Activated naive CD4-positive, alpha-beta T cell treated with anti-CD3 and anti-CD28 coated beads, Interleukin-2, amount 50 U/mL, for 24 hours (primary cell): Measurements from ENCODE around the gene RBMS3.

Experiments used
- H3K27ac Mint-ChIP-seq: one replicate; pipeline ENCODE4 v1.8.0; 2021; ENCODE audit warnings: mild to moderate bottlenecking, mixed read lengths
- H3K27me3 Mint-ChIP-seq: one replicate; pipeline ENCODE4 v1.8.0; 2021; ENCODE audit warnings: mixed read lengths
- H3K36me3 Mint-ChIP-seq: one replicate; pipeline ENCODE4 v1.8.0; 2021; ENCODE audit warnings: mixed read lengths
- H3K4me1 Mint-ChIP-seq: one replicate; pipeline ENCODE4 v1.8.0; 2021; ENCODE audit warnings: mixed read lengths
- H3K4me3 Mint-ChIP-seq: one replicate; pipeline ENCODE4 v1.8.0; 2021; ENCODE audit warnings: mild to moderate bottlenecking, mixed read lengths
- H3K9me3 Mint-ChIP-seq: one replicate; pipeline ENCODE4 v1.8.0; 2021; ENCODE audit warnings: mixed read lengths

RBMS3 gene

GRCh38 chr3:29285471-29286071 is 4.7 kb downstream of the RBMS3 start:
- H3K27me3 Mint-ChIP-seq = peaks cover 22% of the 10 kb centered on the region
- no peak overlapping the region for H3K4me3 Mint-ChIP-seq
- H3K27ac Mint-ChIP-seq = no peak overlapping the region
- H3K36me3 Mint-ChIP-seq = no peaks in the 10 kb centered on the region
- H3K4me1 Mint-ChIP-seq = peaks cover 32% of the 10 kb centered on the region
- H3K9me3 Mint-ChIP-seq = no peaks in the 10 kb centered on the region

GRCh38 chr3:29286478-29287240 is 5.8 kb downstream of the RBMS3 start:
- no peak overlapping the region for H3K4me3 Mint-ChIP-seq
- no peaks in the 10 kb centered on the region for H3K36me3 Mint-ChIP-seq
- H3K4me1 Mint-ChIP-seq = peaks cover 21% of the 10 kb centered on the region
- no peaks in the 10 kb centered on the region for H3K9me3 Mint-ChIP-seq
- H3K27me3 Mint-ChIP-seq = peaks cover 18% of the 10 kb centered on the region
- H3K27ac Mint-ChIP-seq = no peak overlapping the region

- Mint-ChIP-seq H3K36me3 (no peaks in the 10 kb centered on the region), H3K27me3 (peaks cover under 1% of the 10 kb centered on the region), H3K4me3 (no peak overlapping the region), H3K4me1 (no peaks in the 10 kb centered on the region), H3K9me3 (no peaks in the 10 kb centered on the region), H3K27ac (no peak overlapping the region)
Measured at GRCh38 chr3:29290596-29290995, 9.7 kb downstream of the RBMS3 start.

GRCh38 chr3:29291260-29291981 is 10.6 kb downstream of the RBMS3 start:
- H3K4me1 Mint-ChIP-seq = no peaks in the 10 kb centered on the region
- no peaks in the 10 kb centered on the region for H3K9me3 Mint-ChIP-seq
- no peak overlapping the region for H3K27ac Mint-ChIP-seq
- no peak overlapping the region for H3K4me3 Mint-ChIP-seq
- H3K27me3 Mint-ChIP-seq = no peaks in the 10 kb centered on the region
- H3K36me3 Mint-ChIP-seq = no peaks in the 10 kb centered on the region

GRCh38 chr3:29291982-29292363 is 11.1 kb downstream of the RBMS3 start:
- Mint-ChIP-seq H3K4me3 (no peak overlapping the region), H3K27ac (no peak overlapping the region), H3K4me1 (no peaks in the 10 kb centered on the region), H3K27me3 (no peaks in the 10 kb centered on the region), H3K36me3 (no peaks in the 10 kb centered on the region), H3K9me3 (no peaks in the 10 kb centered on the region)

- no peaks in the 10 kb centered on the region for H3K36me3 Mint-ChIP-seq
- H3K4me1 Mint-ChIP-seq = no peaks in the 10 kb centered on the region
- no peak overlapping the region for H3K4me3 Mint-ChIP-seq
- no peaks in the 10 kb centered on the region for H3K27me3 Mint-ChIP-seq
- H3K9me3 Mint-ChIP-seq = peaks cover 4% of the 10 kb centered on the region
- H3K27ac Mint-ChIP-seq = no peak overlapping the region
Measured at GRCh38 chr3:29293421-29293820, 12.6 kb downstream of the RBMS3 start.

- Mint-ChIP-seq H3K9me3 (peaks cover 8% of the 10 kb centered on the region), H3K4me1 (no peaks in the 10 kb centered on the region), H3K36me3 (no peaks in the 10 kb centered on the region), H3K4me3 (no peak overlapping the region), H3K27ac (no peak overlapping the region), H3K27me3 (no peaks in the 10 kb centered on the region)
Measured at GRCh38 chr3:29297998-29298397, 17.1 kb downstream of the RBMS3 start.

GRCh38 chr3:29301332-29302019 is 20.6 kb downstream of the RBMS3 start:
- Mint-ChIP-seq H3K4me1 (no peaks in the 10 kb centered on the region), H3K27ac (no peak overlapping the region), H3K4me3 (no peak overlapping the region)

GRCh38 chr3:29302619-29303018 is 21.7 kb downstream of the RBMS3 start:
- Mint-ChIP-seq H3K4me3 (no peak overlapping the region), H3K9me3 (peaks cover 8% of the 10 kb centered on the region), H3K27ac (no peak overlapping the region), H3K4me1 (no peaks in the 10 kb centered on the region), H3K27me3 (no peaks in the 10 kb centered on the region), H3K36me3 (no peaks in the 10 kb centered on the region)

More at GRCh38 chr3:29301332-29302019, 20.6 kb downstream of the RBMS3 start:
- peaks cover 8% of the 10 kb centered on the region for H3K9me3 Mint-ChIP-seq
- H3K27me3 Mint-ChIP-seq = no peaks in the 10 kb centered on the region
- H3K36me3 Mint-ChIP-seq = no peaks in the 10 kb centered on the region

- Mint-ChIP-seq H3K4me3 (no peak overlapping the region), H3K9me3 (no peaks in the 10 kb centered on the region), H3K27me3 (no peaks in the 10 kb centered on the region)
Measured at GRCh38 chr3:29307295-29307694, 26.4 kb downstream of the RBMS3 start.

GRCh38 chr3:29310865-29311264 is 30.0 kb downstream of the RBMS3 start:
- H3K4me1 Mint-ChIP-seq = no peaks in the 10 kb centered on the region
- H3K27me3 Mint-ChIP-seq = no peaks in the 10 kb centered on the region
- no peaks in the 10 kb centered on the region for H3K36me3 Mint-ChIP-seq
- no peak overlapping the region for H3K4me3 Mint-ChIP-seq
- H3K9me3 Mint-ChIP-seq = no peaks in the 10 kb centered on the region
- H3K27ac Mint-ChIP-seq = no peak overlapping the region

More at GRCh38 chr3:29307295-29307694, 26.4 kb downstream of the RBMS3 start:
- Mint-ChIP-seq H3K27ac (no peak overlapping the region), H3K36me3 (no peaks in the 10 kb centered on the region), H3K4me1 (no peaks in the 10 kb centered on the region)

- Mint-ChIP-seq H3K4me3 (no peak overlapping the region), H3K4me1 (no peaks in the 10 kb centered on the region), H3K9me3 (no peaks in the 10 kb centered on the region)
Measured at GRCh38 chr3:29311795-29312194, 30.9 kb downstream of the RBMS3 start.

GRCh38 chr3:29312395-29312794 is 31.5 kb downstream of the RBMS3 start:
- H3K9me3 Mint-ChIP-seq = no peaks in the 10 kb centered on the region
- no peak overlapping the region for H3K4me3 Mint-ChIP-seq
- H3K36me3 Mint-ChIP-seq = no peaks in the 10 kb centered on the region
- H3K27ac Mint-ChIP-seq = no peak overlapping the region
- H3K4me1 Mint-ChIP-seq = no peaks in the 10 kb centered on the region
- H3K27me3 Mint-ChIP-seq = no peaks in the 10 kb centered on the region

More at GRCh38 chr3:29311795-29312194, 30.9 kb downstream of the RBMS3 start:
- no peaks in the 10 kb centered on the region for H3K36me3 Mint-ChIP-seq
- H3K27me3 Mint-ChIP-seq = no peaks in the 10 kb centered on the region
- H3K27ac Mint-ChIP-seq = no peak overlapping the region

GRCh38 chr3:29312960-29313452 is 32.1 kb downstream of the RBMS3 start:
- Mint-ChIP-seq H3K27me3 (no peaks in the 10 kb centered on the region), H3K4me1 (no peaks in the 10 kb centered on the region), H3K4me3 (no peak overlapping the region), H3K36me3 (no peaks in the 10 kb centered on the region), H3K9me3 (no peaks in the 10 kb centered on the region), H3K27ac (no peak overlapping the region)

- Mint-ChIP-seq H3K27ac (no peak overlapping the region), H3K27me3 (no peaks in the 10 kb centered on the region), H3K4me1 (no peaks in the 10 kb centered on the region), H3K9me3 (no peaks in the 10 kb centered on the region), H3K36me3 (no peaks in the 10 kb centered on the region), H3K4me3 (no peak overlapping the region)
Measured at GRCh38 chr3:29313981-29314726, 33.3 kb downstream of the RBMS3 start.
